Measurements from ENCODE around the gene CTNND2.
"Not testable (repeated sequence)": the region's sequence is repeated elsewhere in the genome, so short reads cannot be mapped to it uniquely, and the experiment has no call there.

CTNND2 gene

GRCh38 chr5:11072076-11072475 is 832.2 kb downstream of the CTNND2 start:
- DNase-seq (ENCODE audit: low read depth), result no peak

GRCh38 chr5:11069041-11069440 is 835.2 kb downstream of the CTNND2 start:
- no peak for DNase-seq (ENCODE audit: low read depth)

GRCh38 chr5:11065723-11066122 is 838.5 kb downstream of the CTNND2 start:
- DNase-seq (ENCODE audit: low read depth), result not testable (repeated sequence)

- DNase-seq (ENCODE audit: low read depth), result no peak
These were observed 839.3 kb downstream of the CTNND2 start for GRCh38 chr5:11064763-11065450.

- DNase-seq (ENCODE audit: low read depth), result no peak
These were observed 841.8 kb downstream of the CTNND2 start for GRCh38 chr5:11062397-11062796.

- DNase-seq (ENCODE audit: low read depth), result no peak
These were observed 847.7 kb downstream of the CTNND2 start for GRCh38 chr5:11056560-11056959.

- no peak for DNase-seq (ENCODE audit: low read depth)
These were observed 850.2 kb downstream of the CTNND2 start for GRCh38 chr5:11054014-11054413.

GRCh38 chr5:11052871-11053270 is 851.4 kb downstream of the CTNND2 start:
- DNase-seq (ENCODE audit: low read depth), result no peak

GRCh38 chr5:11050596-11051304 is 853.5 kb downstream of the CTNND2 start:
- DNase-seq (ENCODE audit: low read depth), result no peak

GRCh38 chr5:11048760-11049159 is 855.5 kb downstream of the CTNND2 start:
- DNase-seq (ENCODE audit: low read depth), result no peak

GRCh38 chr5:11047625-11048024 is 856.6 kb downstream of the CTNND2 start:
- DNase-seq (ENCODE audit: low read depth), result no peak

- DNase-seq (ENCODE audit: low read depth), result no peak
These were observed 857.2 kb downstream of the CTNND2 start for GRCh38 chr5:11047030-11047429.

GRCh38 chr5:11046160-11046559 is 858.1 kb downstream of the CTNND2 start:
- no peak for DNase-seq (ENCODE audit: low read depth)

GRCh38 chr5:11045411-11045810 is 858.8 kb downstream of the CTNND2 start:
- no peak for DNase-seq (ENCODE audit: low read depth)

GRCh38 chr5:11044581-11044980 is 859.7 kb downstream of the CTNND2 start:
- DNase-seq (ENCODE audit: low read depth), result no peak

- DNase-seq (ENCODE audit: low read depth), result no peak
These were observed 860.4 kb downstream of the CTNND2 start for GRCh38 chr5:11043881-11044280.

- no peak for DNase-seq (ENCODE audit: low read depth)
These were observed 863.9 kb downstream of the CTNND2 start for GRCh38 chr5:11040345-11040744.

- no peak for DNase-seq (ENCODE audit: low read depth)
These were observed 865.5 kb downstream of the CTNND2 start for GRCh38 chr5:11038772-11039171.

GRCh38 chr5:11037941-11038340 is 866.3 kb downstream of the CTNND2 start:
- no peak for DNase-seq (ENCODE audit: low read depth)

GRCh38 chr5:11037080-11037479 is 867.2 kb downstream of the CTNND2 start:
- no peak for DNase-seq (ENCODE audit: low read depth)

GRCh38 chr5:11030671-11031070 is 873.6 kb downstream of the CTNND2 start:
- no peak for DNase-seq (ENCODE audit: low read depth)

- DNase-seq (ENCODE audit: low read depth), result no peak
These were observed 876.6 kb downstream of the CTNND2 start for GRCh38 chr5:11027660-11028059.

- no peak for DNase-seq (ENCODE audit: low read depth)
These were observed 877.7 kb downstream of the CTNND2 start for GRCh38 chr5:11026543-11026942.

- DNase-seq (ENCODE audit: low read depth), result no peak
These were observed 880.3 kb downstream of the CTNND2 start for GRCh38 chr5:11023945-11024344.

Data from fibroblast of the conjunctiva (primary cell).